ENCODE data around the gene SGMS1.
"Not testable (repeated sequence)": the region's sequence is repeated elsewhere in the genome, so short reads cannot be mapped to it uniquely, and the experiment has no call there.

Gene SGMS1

GRCh38 chr10:50579491-50580261, 44.1 kb downstream of the SGMS1 start:
- no peak for DNase-seq

DNA sequence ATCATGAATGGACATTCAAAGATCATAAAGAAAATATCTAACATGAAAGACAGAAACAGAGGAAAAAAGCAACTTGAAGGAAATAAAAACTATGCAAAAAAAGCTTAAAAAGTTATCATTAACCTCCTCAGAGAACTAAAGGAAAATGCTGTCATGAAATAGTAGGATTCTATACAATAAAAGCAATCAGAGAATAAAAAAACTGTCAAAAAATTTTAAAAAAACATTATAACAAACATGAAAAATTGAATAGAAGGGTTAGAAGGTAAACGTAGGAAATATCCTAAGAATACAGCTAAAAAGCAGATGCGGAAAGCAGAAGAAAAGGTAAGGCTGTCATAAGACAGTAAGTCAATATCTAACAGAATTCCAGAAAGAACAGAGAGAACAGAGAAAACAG, 44.8 kb downstream of the SGMS1 start:
- no peak for DNase-seq

DNA sequence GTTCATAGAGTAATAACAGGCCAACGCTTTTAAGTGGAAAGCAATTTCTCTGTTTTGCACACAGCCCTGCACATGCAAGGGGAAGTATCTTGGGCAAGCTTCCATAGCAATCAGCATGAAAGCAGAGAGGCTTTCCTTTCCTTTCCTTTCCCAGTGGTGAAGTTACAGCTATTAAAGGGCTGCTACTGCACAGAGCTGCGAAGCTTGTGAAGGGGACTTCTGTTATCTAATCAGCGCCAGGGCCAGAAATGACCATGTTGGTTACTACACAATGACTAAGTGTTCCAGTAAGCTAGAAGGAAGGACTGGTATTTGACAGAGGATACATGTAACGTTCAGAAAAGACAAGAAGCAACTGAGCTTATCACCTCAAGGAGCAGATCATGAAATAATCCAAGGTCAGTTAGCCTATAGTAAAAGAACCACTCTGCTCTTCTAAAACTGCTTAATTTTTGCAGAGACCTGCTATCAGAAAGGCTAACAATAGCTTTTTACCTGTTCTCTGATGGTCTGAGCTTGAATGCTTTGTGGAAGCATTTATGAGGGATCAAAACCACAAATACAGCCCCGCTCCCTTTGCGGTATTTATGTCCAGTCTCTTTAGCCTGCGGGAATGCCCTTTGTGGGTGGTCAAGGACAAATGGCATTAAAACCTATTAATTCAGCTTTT, 45.9 kb downstream of the SGMS1 start:
- no peak for DNase-seq

DNA sequence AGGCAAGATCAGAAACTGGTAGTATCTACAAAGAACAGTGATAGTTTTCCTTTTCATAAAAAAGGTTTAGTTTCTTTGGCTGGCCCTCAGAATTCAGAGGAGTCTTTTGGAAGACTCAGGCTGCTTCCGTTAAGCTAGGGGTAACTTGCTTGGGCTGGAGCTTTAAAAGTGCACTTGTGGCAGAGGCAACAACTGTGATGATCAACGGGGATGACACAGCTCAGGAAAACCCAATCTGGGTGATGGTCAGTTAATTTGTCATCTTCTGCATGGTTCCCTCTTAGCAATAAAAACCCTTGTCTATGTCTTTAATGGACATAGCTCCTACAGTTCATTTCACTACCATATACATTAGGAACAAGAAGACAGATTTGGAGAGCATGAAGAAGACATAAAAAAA, 46.7 kb downstream of the SGMS1 start:
- DNase-seq, result no peak

- DNase-seq, result no peak
Observed at GRCh38 chr10:50576245-50576815, 47.4 kb downstream of the SGMS1 start.

DNA sequence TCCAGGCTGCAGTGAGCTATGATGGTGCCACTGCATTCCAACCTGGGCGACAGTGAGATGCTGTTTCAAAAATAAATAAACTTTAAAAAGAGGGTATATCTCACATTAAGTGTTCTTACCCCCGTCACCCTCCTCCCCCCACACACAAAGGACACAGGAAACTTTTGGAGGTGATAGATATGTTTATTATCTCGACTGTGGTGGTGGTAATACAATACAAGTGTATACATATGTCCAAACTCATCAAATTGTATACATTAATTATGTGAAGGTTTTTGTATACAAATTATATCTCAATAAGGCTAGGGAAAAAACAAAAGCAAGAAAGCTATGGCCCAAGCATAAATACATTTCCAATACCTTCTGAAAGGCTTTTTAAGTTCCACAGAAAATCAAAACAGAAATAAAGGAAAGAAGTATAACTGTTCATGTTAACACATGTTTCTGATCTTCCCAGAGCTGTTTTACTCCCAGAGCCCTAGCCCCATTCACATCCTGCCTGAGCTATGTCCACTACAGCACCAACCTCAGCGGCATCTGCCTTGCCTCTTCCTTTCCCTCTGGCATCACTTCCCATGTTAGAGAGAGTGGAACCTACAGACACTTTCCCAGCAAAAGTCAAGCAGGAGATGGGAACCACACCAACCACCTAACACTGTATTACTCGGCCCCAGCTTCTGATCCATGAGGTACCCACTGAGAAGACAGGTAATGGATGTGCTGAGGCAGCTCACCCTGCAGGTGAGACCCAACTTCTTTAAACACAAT, 48.1 kb downstream of the SGMS1 start:
- no peak for DNase-seq

DNA sequence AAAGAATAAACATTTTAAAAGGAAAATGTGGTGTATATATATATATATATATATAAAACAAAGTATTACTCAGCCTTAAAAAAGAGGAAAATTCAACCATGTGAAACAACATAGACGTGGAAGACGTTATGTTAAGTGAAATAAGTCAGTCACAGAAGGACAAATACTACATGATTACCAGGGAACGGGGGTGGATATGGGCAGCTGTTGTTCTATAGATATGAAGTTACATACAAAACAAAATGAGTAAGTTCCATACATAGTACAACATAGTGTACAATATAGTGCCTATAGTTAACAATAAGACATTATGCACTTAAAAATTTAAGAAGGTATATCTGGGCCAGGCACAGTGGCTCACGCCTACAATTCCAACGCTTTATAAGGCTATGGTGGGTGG, 48.8 kb downstream of the SGMS1 start:
- DNase-seq, result no peak

DNA sequence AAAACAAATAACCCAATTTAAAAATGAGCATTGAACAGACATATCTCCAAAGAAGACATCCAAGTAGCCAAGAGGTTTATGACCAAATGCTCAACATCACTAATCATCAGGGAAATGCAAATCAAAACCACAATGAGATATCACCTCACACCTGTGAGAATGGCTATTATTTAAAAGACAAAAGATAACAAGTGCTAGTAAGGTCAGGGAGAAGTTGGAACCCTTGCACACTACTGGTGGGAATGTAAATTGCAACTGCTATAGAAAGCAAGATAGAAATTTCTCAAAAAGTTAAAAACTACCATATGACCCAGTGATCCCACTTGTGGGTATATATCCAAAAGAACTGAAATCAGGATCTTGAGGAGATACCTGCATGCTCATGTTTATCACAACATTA, 49.5 kb downstream of the SGMS1 start:
- DNase-seq, result no peak

DNA sequence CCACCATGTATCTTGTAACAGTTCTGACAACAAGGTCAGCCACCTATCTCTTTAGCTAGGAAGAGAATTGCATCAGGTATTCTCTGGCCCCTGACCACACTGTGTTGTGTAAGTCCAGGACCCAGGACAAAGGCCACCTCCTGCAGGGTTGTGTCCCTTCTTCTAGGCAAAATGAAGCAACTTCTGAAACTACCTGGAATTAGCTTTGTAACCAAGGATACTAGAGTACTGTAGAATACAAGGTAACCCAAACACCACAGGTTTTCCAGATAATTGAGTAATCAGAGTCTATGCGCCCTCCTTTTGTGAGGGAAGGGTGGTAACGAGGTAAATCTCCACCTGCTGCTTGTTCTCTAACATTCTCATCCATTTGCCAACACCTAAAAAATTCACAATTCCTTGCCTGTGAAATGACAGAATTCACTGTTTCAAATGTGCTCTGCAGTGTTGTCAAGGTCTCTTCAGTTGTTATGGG, 51.7 kb downstream of the SGMS1 start:
- DNase-seq, result no peak

GRCh38 chr10:50568750-50569149, 55.0 kb downstream of the SGMS1 start:
- DNase-seq, result not testable (repeated sequence)

- no peak for DNase-seq
Observed at GRCh38 chr10:50567384-50567783, 56.4 kb downstream of the SGMS1 start.

DNA sequence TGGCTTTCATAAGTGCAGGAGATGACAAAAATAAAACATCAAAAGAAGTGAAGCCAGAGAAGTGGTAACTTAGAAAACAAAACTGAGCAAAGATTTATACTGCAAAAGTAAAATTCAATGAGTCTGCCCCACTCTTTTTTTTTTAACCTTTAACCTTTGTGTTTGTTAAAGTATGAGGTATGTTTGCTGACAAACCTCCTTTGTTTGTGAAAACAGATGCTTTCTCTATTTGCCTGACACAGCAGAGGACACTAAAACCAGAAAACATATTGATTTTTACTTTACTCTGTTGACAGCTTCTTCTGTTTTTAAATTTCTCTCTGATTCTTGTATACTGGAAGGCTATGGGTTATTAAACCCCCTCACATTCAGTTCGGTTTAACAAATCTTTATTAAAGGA, 57.6 kb downstream of the SGMS1 start:
- no peak for DNase-seq

DNA sequence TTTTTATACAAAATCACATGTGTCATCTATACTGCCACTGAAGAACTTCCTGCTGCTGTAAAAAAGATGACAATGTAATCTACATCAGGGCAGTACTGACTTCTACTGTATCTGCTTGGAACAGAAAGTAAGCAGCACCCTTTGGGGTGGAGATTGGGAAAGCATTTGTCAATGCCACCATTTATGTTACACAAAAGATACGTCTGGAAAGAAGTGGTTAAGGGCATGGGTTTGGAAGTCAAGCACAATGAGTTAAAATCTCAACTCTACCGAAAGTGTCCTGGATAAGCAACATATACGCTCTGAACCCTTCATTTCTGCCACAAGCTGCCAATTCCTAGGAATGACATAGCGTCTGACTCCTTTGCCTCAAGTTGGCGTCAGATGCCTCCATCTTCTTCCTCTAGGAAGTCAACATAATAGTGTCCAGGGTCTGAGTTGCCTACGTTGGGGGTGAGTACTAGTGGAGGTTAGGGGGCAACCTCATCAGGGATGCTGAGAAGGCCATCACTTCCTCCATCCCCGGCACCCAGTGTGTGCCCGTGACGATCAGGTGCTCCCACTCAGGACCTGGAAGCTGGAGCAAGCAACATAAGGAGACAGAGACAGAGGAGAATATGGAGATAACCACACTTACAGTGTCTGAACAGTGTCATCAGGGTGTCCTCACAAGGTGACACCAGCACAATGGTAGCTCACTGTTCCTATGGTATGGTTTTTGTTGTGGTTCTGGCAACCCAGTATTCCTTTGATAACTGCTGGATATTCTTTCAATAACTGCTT, 58.3 kb downstream of the SGMS1 start:
- no peak for DNase-seq

DNA sequence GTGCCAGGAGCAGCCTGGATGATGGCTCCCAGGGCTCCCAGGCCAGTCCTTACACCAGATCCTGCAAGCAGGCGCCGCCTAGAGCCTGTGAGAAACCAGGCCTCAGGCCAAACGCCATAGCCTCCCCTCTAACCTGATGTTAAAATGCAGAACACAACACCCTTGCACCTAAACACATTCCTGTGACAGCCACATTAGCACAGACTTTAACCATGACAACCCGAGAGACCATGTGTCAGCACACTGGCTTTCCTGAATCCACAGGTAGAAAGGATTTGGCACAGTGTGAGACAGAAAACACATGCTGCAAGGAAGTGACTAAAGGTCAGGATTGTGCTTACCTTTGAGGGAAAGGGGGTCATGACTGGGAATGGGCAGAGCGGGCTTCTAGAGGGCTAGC, 59.9 kb downstream of the SGMS1 start:
- DNase-seq, result no peak

- peak; percentile 4 for DNase-seq
Observed at GRCh38 chr10:50561816-50562215, 61.9 kb downstream of the SGMS1 start.

- DNase-seq, result no peak
Observed at GRCh38 chr10:50561266-50561665, 62.5 kb downstream of the SGMS1 start.

- DNase-seq, result no peak
Observed at GRCh38 chr10:50560370-50560769, 63.4 kb downstream of the SGMS1 start.

DNA sequence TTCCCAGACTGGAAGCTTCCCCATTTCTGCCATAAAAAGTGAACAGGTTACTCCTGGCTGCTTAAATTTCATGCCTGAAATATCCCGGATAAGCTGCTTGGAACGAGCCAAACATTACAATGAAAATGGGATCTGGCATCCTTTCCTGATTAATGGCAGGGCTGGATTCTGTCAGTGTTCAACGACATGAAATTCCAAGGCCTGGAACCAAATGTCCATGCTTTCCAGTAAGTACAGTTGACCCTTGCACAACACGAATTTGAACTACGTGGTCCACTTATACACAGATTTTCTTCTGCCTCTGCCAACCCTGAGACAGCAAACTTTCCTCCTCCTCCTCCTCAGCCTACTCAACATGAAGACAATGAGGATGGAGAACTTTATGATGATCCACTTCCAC, 65.4 kb downstream of the SGMS1 start:
- no peak for DNase-seq

- DNase-seq, result no peak
Observed at GRCh38 chr10:50557130-50557682, 66.5 kb downstream of the SGMS1 start.

- DNase-seq, result no peak
Observed at GRCh38 chr10:50556237-50557120, 67.3 kb downstream of the SGMS1 start.

DNA sequence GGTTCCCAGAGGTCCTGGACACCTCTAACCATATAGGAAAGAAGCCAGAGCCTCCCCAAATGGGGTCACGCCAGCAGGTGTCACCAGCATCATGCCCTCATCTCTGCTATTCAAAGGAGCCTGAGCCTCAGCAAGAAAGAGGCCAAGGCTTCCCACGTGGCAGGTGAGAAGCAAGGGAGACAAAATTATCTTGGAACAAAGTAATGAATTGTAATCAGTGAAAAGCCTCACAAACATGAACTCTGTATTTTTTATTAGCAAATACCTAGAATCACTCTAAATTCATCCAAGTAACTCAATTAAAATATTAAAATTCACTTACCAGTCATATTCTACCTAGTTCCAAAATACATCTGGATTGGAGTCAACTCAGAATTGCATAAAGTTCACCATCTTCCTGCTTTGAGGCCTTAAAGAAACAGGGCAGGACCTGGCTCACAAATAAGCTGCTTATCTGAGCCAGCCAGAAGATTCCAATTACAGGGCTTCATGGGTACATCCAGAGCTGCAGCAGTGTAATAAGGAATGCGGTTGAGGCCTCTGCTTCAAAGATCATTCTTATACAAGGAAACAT, 68.7 kb downstream of the SGMS1 start:
- DNase-seq, result peak; percentile 5

Measured in RPMI8226 (cell line).